GM10248 (cell line): ENCODE data around the gene ANKRD26.
A peak's percentile ranks its signal among the peaks of the same experiment; 100 is the strongest.

Source experiments
- CTCF ChIA-PET: fragments of 300-600 bp; sonication (Branson Sonifier 250); formaldehyde crosslinking; extraction: SDS; loops from one replicate; lab custom pipeline; 2021; ENCODE audit warnings: antibody characterized with exemption; lab: Yijun Ruan, JAX
- POLR2A ChIA-PET: fragments of 350-650 bp; sonication (Branson Sonifier 250); formaldehyde crosslinking; extraction: SDS; loops from one replicate; lab custom pipeline; 2020; ENCODE audit warnings: antibody characterized with exemption; lab: Yijun Ruan, JAX
- DNase-seq: peaks from one replicate; pipeline ENCODE4 v3.0.0; 2012; ENCODE audit errors: extremely low spot score
- CTCF ChIP-seq: IDR thresholded peaks from 2 replicates; pipeline ENCODE4 v1.5.1; 2012; ENCODE audit warnings: mild to moderate bottlenecking, low read depth; ENCODE audit errors: extremely low read depth, missing control alignments, control extremely low read depth

ANKRD26 gene

GRCh38 chr10:26983156-26983555, 117.1 kb downstream of the ANKRD26 start:
- no peak for DNase-seq
- ChIA-PET CTCF (interaction anchor here (0.6 to 2.0 kb wide), 2 partner anchors 9 to 16 kb away, joined by 3 to 4 read pairs; no protein-coding TSS in a partner anchor), POLR2A (no interaction called here)
- TF ChIP-seq CTCF, result no peak

- ChIA-PET POLR2A (no interaction called here), CTCF (interaction anchor here (0.8 kb wide), 1 partner anchor 17 kb away, joined by 3 read pairs; no protein-coding TSS in a partner anchor)
- no peak for DNase-seq
- no peak for TF ChIP-seq CTCF
These were observed 118.2 kb downstream of the ANKRD26 start for GRCh38 chr10:26982058-26982457.

- CTCF ChIA-PET, result no interaction called here
- no peak for TF ChIP-seq CTCF
- no peak for DNase-seq
- POLR2A ChIA-PET, result no interaction called here
These were observed 119.0 kb downstream of the ANKRD26 start for GRCh38 chr10:26981232-26981824.

GRCh38 chr10:26978519-26978918, 121.8 kb downstream of the ANKRD26 start:
- ChIA-PET POLR2A (no interaction called here), CTCF (no interaction called here)
- TF ChIP-seq CTCF, result no peak
- DNase-seq, result no peak

- DNase-seq, result no peak
- CTCF ChIA-PET, result no interaction called here
- no peak for TF ChIP-seq CTCF
- POLR2A ChIA-PET, result no interaction called here
These were observed 122.7 kb downstream of the ANKRD26 start for GRCh38 chr10:26977635-26978034.

GRCh38 chr10:26970667-26971066, 129.6 kb downstream of the ANKRD26 start:
- CTCF ChIA-PET, result interaction anchor here (1.0 kb wide), 1 partner anchor 11 kb away, joined by 3 read pairs; no protein-coding TSS in a partner anchor
- POLR2A ChIA-PET, result no interaction called here
- TF ChIP-seq CTCF, result no peak
- peak; percentile 37 for DNase-seq
